Measurements from ENCODE around the gene PRKD2.

DNA sequence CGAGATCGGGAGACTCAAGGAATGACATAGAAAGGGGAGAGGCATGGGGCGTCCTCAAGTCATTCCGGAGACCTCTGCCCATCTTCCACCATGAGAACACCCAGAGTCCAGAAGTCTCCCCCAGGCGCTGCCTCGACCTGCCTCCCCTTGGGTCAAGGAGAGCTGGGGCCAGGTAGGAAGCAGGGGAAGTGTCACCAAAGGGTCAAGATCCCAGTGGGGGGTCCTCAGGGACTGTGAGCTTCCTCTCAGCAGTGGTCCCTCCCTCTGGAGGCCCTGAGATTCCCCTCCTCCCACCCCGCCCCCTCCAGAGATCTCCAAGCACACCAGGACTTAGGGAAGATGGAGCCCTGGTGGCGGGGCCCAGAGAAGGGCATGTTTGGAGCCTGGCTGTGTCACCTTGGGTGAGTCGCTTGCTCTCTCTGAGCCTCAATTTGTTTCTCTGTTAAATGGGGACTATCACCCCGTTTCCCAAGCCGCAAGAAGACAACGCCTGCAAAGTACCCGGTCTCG lies 56.9 kb downstream of the PRKD2 start:
- TF ChIP-seq GATA3 (IDR thresholded peaks at IDR 0.05; ENCODE audit: low read depth, low read length) = no peak
- TF ChIP-seq GATA2 (IDR thresholded peaks at IDR 0.05; ENCODE audit: low read depth, low read length) = no peak
